Activated T-helper 1 cell treated with Interleukin-2 at 50 U/mL for 16 hours (primary cell): ENCODE measurements around the gene TMEM95.

Source experiments
- DNase-seq: peaks from one replicate; pipeline ENCODE4 v3.0.0-alpha.2; 2020; ENCODE audit warnings: low read depth

The TMEM95 gene

GRCh38 chr17:7355053-7355452, at the start of gene TMEM95:
Gene TMEM95, plus strand, starts transcription at chr17:7355156. Its CDS starts 49 bp downstream, at chr17:7355205.
- DNase-seq, result no peak

DNA sequence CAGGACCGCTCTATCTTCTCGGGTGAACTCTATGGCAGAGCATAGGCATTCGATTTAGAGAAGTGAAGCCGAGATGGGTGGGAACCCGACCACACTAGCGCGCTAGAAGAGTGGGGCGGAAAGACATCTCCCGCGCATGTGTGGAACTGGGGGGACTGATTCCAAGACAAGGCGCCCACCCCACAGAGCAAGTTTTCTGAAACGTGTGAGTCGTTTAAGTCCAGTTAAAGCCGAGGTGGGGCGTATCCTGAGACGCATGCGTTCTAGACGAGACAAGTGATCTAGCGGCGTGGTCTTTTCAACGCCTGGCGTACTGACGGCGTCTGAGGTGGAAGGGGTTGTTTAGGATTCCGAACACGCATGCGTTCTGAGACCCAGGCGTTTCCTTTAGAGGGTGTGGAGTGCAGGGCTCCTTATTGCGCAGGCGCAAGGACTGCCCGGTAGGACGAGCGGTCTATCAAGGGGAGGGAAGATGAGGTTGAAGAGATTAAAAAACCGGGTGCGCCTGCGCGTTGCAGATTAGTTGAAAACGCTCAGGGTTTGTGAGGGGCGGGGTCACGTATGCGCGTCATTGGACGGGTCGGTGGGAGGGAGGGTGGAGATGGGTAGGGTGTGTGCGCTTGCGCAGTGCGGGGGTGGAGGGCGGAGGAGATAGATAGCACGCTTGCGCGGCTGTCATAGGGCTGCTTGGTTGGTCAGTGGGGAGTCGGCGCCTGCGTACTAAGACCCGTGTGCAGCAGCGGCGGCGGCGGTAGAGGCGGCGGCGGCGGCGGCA, 47.9 kb upstream of the TMEM95 start, which contains the start of gene EIF5A:
Gene EIF5A (plus strand): TSS at position 718 of the 775 bp plus-strand sequence. CDS start 2,008 bp downstream, outside the sequence.
- DNase-seq, result peak; percentile 100

DNA sequence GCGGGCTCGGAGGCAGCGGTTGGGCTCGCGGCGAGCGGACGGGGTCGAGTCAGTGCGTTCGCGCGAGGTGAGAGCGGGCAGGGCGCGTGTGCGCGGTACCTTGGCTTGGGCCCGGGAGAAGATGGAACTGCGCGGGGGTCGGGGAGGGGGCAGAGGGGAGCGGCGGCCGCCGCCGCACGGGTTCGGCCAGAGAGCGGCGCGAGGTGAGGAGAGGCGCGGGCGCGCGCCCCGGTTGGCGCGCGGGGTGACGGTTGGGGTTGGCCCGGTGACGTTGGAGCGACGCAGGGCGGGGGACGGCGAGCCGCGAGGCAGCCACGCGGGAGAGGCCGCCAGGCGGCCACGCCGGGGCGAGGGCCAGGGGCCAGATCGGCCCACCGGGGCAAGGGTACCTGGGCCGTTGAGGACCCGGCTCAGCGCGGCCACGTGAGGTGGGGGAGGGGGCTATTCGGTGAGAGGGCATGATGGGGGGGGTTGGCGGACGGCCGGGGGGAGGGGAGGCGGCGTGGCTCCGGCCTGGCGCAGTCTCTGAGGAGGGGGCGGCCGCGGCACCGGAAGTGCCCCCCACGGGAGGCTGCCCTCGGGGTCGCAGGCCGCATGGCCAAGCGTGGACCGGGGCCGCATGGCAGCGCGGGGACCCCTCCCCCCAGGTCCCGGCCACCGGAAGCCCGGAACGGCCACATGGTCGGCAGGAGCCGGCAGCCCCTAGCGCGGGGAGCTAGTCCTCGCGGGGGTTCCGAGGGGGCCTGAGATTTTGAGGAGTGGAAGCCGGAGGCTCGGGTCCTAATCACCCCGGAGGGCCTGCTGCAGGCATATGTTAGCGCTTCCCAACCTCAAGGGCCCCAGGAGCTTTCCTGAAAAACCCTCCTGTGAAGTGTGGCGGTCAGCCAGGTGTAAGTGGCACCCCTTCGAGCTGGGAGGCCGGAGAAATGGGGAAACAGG, 47.0 kb upstream of the TMEM95 start:
- peak; percentile 45 for DNase-seq

- DNase-seq, result peak; percentile 75
Measured at GRCh38 chr17:7308625-7309433, 46.1 kb upstream of the TMEM95 start.

DNA sequence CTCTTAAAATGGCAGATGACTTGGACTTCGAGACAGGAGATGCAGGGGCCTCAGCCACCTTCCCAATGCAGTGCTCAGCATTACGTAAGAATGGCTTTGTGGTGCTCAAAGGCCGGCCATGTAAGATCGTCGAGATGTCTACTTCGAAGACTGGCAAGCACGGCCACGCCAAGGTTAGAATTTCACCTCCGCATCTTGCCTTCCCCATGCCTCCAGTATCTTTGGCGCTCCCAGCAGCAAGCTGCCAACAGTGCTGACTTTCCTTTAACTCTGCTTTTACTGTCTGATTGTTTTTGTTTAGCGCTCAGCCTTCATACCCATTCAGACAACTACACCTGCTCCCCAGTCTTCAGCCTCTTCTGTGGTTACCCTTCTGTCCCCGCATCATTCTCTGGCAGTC, 45.3 kb upstream of the TMEM95 start:
- DNase-seq, result no peak

DNA sequence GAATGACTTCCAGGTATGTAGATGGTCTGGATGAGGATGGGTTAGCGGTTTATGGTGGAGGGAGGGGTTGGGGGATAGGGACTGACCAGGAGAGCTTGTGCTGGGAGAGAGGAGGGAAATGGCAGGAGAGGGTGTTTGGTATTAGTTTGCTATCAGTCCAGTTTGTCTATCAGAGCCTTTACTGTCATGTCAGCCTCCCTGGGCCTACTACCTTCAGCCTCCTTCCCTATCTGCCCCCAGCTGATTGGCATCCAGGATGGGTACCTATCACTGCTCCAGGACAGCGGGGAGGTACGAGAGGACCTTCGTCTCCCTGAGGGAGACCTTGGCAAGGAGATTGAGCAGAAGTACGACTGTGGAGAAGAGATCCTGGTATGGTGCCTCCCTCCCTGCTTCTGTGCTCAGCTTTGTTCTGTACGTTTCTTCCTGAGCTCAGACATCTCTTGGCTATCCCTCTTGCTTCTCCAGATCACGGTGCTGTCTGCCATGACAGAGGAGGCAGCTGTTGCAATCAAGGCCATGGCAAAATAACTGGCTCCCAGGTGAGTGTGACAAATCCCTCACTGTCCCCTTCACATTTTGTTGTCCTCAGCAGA, 43.7 kb upstream of the TMEM95 start:
- no peak for DNase-seq

- DNase-seq, result no peak
Measured at GRCh38 chr17:7312432-7313087, 42.4 kb upstream of the TMEM95 start.

DNA sequence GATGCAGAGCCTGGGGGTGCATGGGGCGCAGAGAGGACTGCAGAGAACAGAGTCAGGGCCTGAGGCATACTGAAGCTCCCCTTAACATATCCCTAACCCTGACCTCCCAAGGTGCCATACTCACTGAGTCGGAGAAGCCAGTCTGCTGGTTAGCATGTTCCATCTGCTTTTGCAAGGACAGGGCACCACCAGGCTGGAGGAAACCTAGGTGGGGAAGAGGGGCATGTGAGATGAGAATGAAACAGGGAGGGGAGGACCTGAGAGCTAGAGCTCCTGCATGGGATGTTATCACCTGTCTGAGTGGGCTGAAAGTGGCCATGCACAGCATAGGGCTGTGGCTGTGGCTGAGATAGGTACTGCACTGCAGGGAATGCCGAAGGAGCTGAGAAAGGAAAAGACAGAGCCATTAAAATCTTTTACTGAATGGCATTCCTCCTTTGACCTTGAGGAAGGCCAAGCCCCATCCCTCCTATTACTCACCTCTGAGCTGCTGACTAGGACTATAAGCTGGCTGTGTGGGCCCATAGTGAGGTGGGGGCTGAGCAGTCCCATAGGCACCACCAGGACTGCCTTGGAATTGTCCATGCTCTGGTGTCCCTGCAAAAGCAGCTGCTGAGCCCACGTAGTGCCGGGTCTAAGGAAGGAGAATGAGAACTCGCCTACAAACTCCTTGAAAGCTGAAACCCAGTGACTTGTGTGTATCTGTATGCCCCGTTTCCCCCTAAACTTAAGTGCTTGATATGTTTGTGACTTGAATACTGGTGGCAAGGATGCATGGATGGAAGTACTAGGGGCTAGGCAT, 41.7 kb upstream of the TMEM95 start:
- DNase-seq, result no peak

DNA sequence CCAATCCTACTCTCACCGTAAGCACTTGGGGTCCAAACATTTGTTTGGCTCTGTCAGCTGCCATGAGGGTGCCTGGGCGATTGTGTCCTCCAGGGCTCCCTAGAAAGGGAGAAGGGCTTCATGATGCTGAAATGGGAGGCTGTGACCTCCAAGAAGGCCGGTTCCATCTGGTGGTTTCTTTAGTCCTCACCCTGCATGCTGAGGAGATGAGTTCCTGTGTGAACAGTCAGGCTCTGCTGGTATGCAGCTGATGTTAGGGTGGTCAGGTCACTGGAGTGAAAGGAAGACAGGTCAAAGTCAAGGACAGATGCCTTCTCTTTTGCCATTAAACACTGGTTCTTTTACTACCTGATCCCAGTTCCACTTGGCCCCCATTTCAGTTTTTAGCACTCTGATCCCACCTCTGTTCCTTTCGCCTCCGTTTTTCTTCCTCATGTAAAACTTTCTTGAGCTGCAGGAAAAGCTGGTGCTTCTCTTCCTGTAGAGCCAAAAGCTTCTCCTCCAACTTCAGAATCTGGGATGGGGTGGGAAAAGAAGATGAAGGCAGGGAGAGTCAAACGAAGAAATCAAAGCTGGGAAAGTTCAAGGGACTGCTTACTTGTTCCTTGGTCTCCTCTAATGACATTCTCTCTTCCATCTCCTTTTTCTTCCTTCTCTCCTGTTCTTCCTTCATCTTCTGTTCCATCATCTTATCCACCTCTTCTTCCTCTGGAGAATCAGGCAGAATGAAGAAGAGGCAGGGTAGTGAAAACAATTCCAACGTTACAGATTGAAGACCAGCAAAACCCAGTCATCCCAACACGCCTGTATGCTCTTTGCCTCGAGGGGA, 40.9 kb upstream of the TMEM95 start:
- no peak for DNase-seq

- peak; percentile 90 for DNase-seq
Measured at GRCh38 chr17:7314719-7315569, 40.0 kb upstream of the TMEM95 start, which contains the start of gene GPS2. Gene GPS2, minus strand, starts transcription at chr17:7315360. Its CDS starts 308 bp downstream, at chr17:7315052.

- no peak for DNase-seq
Measured at GRCh38 chr17:7315570-7316235, 39.3 kb upstream of the TMEM95 start.

GRCh38 chr17:7317161-7317803, 37.7 kb upstream of the TMEM95 start:
- no peak for DNase-seq

- no peak for DNase-seq
Measured at GRCh38 chr17:7318121-7318860, 36.7 kb upstream of the TMEM95 start.

DNA sequence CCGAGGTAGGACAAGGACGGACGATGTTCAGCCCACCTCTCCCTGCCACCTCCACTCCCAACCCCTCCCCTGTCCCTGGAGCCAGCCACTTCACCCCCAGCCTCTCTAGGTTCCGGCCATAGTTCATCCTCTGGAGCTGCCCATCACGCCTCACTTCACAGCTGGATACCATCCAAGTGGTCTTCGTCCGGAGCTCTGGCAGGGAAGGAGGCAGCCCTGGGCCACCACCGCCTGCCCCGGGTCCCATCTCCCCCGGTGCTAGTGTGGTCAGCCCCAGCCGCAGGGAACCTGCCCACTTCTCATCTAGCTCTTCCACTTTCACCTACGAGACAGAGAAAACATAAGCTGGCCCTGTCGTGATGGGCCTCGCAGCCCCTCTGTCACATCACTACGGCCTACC, 33.5 kb upstream of the TMEM95 start:
- DNase-seq, result no peak

DNA sequence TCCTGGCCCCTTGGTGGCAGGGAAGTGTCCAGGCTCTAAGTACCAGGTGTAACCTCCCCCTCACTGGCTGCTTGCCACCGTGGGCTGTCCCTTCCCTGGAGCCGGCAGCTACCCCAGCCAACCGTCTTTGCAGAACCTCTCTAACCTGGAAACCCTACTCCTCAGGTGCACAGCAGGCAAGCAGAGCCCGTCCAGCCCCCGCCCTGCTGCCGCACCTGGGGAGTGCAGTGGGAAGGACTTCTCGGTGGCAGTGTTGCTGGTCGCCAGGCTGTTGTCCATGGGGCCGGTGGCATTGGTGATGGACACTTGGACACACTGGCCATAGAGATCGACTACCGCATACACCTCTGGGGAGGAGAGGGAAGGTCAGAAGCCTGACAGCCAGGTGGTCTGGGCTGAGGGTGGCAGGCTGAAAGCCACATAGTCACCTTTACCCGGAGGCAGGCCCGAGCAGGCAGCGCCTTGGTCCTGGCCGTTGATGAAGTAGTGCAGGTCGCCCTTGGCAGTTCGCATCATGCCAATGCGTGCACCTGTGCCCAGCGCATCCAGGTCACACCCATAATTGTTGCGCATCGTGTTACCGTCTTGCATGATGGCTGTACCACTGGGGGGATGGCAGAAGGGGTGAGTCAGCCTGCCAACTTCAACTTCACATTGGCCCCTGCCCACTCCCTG, 32.3 kb upstream of the TMEM95 start:
- no peak for DNase-seq
